ENCODE results near the gene CPD.

- TF ChIP-seq KLF1 (tag; IDR thresholded peaks at IDR 0.05): no peak
- TF ChIP-seq ZSCAN29 (IDR thresholded peaks at IDR 0.05): no peak
- no peak for TF ChIP-seq USF2 (CRISPR knock-in tag; IDR thresholded peaks at IDR 0.05)
Measured at GRCh38 chr17:30388321-30389179, 9.8 kb downstream of the CPD start.
